GM21723 (cell line): Measurements from ENCODE around the gene SHISA5.
"Not testable (repeated sequence)": the region's sequence is repeated elsewhere in the genome, so short reads cannot be mapped to it uniquely, and the experiment has no call there.

ENCODE experiments used
- ATAC-seq: cut with Tn5 transposase; IDR thresholded peaks from one replicate; pipeline ENCODE4 v1.9.1; 2021; ENCODE audit warnings: mild to moderate bottlenecking, moderate library complexity; ENCODE audit not compliant: unreplicated experiment

SHISA5 gene

GRCh38 chr3:48504051-48504946 is at the start of gene SHISA5:
Gene SHISA5, minus strand, starts transcription at chr3:48504174. Its CDS starts 80 bp downstream, at chr3:48504094.
- ATAC-seq: peak; percentile 65

- ATAC-seq: no peak
Observed at GRCh38 chr3:48553361-48553760, 49.4 kb upstream of the SHISA5 start.

- no peak for ATAC-seq
Observed at GRCh38 chr3:48552111-48552951, 48.4 kb upstream of the SHISA5 start.

GRCh38 chr3:48551651-48552050 is 47.7 kb upstream of the SHISA5 start:
- ATAC-seq: not testable (repeated sequence)

GRCh38 chr3:48548729-48549705 is 45.0 kb upstream of the SHISA5 start:
- peak; percentile 68 for ATAC-seq

- ATAC-seq: no peak
Observed at GRCh38 chr3:48548126-48548525, 44.2 kb upstream of the SHISA5 start.

GRCh38 chr3:48546203-48546829 is 42.3 kb upstream of the SHISA5 start:
- no peak for ATAC-seq

GRCh38 chr3:48544141-48544540 is 40.2 kb upstream of the SHISA5 start:
- ATAC-seq: no peak

GRCh38 chr3:48543271-48543866 is 39.4 kb upstream of the SHISA5 start:
- no peak for ATAC-seq

- no peak for ATAC-seq
Observed at GRCh38 chr3:48538451-48538850, 34.5 kb upstream of the SHISA5 start.

- no peak for ATAC-seq
Observed at GRCh38 chr3:48536785-48537184, 32.8 kb upstream of the SHISA5 start.

GRCh38 chr3:48536116-48536515 is 32.1 kb upstream of the SHISA5 start:
- ATAC-seq: no peak

- no peak for ATAC-seq
Observed at GRCh38 chr3:48535578-48535977, 31.6 kb upstream of the SHISA5 start.

GRCh38 chr3:48532977-48533337 is 29.0 kb upstream of the SHISA5 start:
- ATAC-seq: no peak

GRCh38 chr3:48532271-48532976 is 28.4 kb upstream of the SHISA5 start:
- ATAC-seq: no peak

GRCh38 chr3:48530701-48531100 is 26.7 kb upstream of the SHISA5 start:
- not testable (repeated sequence) for ATAC-seq

GRCh38 chr3:48528754-48529153 is 24.8 kb upstream of the SHISA5 start:
- ATAC-seq: no peak

GRCh38 chr3:48528048-48528447 is 24.1 kb upstream of the SHISA5 start:
- no peak for ATAC-seq

GRCh38 chr3:48524970-48525369 is 21.0 kb upstream of the SHISA5 start:
- no peak for ATAC-seq
